ENCODE measurements around the gene SSR2. TPM values are rescaled to one million over a fixed set of nuclear protein-coding genes. Genes with fewer than 3 reads are reported as not detected.

The SSR2 gene
- total RNA-seq, 2 donors from 2014 or later = 240 to 299 TPM

DNA sequence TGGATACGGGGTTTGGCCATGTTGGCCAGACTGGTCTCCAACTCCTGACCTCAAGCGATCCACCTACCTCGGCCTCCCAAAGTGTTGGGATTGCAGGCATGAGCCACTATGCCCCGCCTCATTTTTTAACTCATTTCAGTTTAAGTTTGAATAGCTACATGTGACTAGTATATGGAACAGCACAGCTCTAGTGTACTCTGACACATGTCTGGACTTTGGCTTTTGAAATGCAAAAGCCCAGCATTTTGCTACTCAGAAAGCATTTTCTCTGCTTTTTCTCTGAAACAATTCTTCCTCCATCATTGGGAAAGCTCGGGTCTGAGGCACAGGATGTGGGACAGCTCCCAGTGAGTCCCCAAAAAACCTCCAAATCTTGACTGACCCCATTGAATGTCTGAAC lies 4.0 kb upstream of the SSR2 start:
- Mint-ChIP-seq H3K4me3 (no peak overlapping the region), H3K27me3 (peaks cover 6 to 7% of the 10 kb centered on the region in 2 donors), H3K27ac (no peak overlapping the region), H3K36me3 (peaks cover 6% of the 10 kb centered on the region), H3K9me3 (no peaks in the 10 kb centered on the region), H3K4me1 (ENCODE audit: low read depth in 2 of 2) (peaks cover 12 to 13% of the 10 kb centered on the region in 2 donors)
- ATAC-seq (no peak), DNase-seq (ENCODE audit: low spot score) (no peak)

DNA sequence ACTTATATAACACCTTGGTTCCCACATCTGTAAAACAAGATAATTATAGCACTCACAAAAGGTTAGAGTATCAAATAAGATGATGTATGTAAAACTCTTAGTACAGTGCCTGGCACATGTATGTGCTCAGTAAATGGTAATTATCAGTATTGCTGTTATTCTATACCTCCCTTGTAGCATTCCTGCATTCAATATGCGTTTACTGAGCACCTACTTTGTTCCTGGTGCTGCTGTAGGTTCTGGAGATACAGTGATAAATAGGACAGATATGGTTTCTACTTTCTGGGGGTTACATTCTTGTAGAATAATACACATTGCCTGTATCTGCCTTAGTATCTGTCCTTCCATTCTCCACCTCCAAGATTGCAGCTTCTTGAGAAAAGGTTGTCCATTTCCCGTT lies 1.2 kb upstream of the SSR2 start:
- peaks cover 23% of the 10 kb centered on the region for H3K36me3 Mint-ChIP-seq
- H3K27ac Mint-ChIP-seq = peak overlapping the region in 1 of 2 donors; percentile 16
- no peaks in the 10 kb centered on the region for H3K9me3 Mint-ChIP-seq
- H3K4me1 Mint-ChIP-seq (ENCODE audit: low read depth in 2 of 2) = peaks cover 26 to 29% of the 10 kb centered on the region in 2 donors
- no peak for ATAC-seq
- no peak for DNase-seq (ENCODE audit: low spot score)
- H3K4me3 Mint-ChIP-seq = peak overlapping the region; percentile 29
- peaks cover 6 to 7% of the 10 kb centered on the region in 2 donors for H3K27me3 Mint-ChIP-seq

DNA sequence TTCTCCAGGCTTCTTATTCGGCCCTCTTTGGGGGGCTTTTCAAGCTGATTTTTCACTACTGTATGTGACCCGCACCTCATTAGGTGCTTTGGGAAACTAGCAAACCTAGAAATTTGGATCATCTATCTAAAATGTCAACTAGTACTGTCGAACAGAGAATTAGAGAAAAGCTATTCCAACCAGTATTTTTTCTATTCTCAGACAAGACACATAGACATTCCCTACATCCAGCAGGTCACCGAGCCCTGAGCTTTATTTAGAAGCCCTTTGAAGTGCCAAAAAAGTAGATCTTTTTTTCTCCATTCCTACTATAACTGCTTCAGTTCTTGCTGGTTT lies 310 bp upstream of the SSR2 start:
- no peak for DNase-seq (ENCODE audit: low spot score)
- Mint-ChIP-seq H3K27ac (peak overlapping the region; percentile 76 to 80), H3K9me3 (no peaks in the 10 kb centered on the region), H3K4me3 (peak overlapping the region; percentile 93), H3K27me3 (peaks cover 6 to 7% of the 10 kb centered on the region in 2 donors), H3K36me3 (peaks cover 23% of the 10 kb centered on the region), H3K4me1 (ENCODE audit: low read depth in 2 of 2) (peaks cover 29 to 30% of the 10 kb centered on the region in 2 donors)
- ATAC-seq = no peak

GRCh38 chr1:156019946-156020292 lies 832 bp downstream of the SSR2 start:
- Mint-ChIP-seq H3K27ac (peak overlapping the region; percentile 76 to 80), H3K36me3 (peaks cover 24% of the 10 kb centered on the region), H3K27me3 (peaks cover under 1 to 3% of the 10 kb centered on the region in 2 donors), H3K4me1 (ENCODE audit: low read depth in 2 of 2) (peaks cover 24 to 29% of the 10 kb centered on the region in 2 donors), H3K9me3 (no peaks in the 10 kb centered on the region), H3K4me3 (peak overlapping the region; percentile 93)
- ATAC-seq = no peak
- no peak for DNase-seq (ENCODE audit: low spot score)

- ATAC-seq (no peak), DNase-seq (ENCODE audit: low spot score) (no peak)
- Mint-ChIP-seq H3K4me3 (no peak overlapping the region), H3K9me3 (no peaks in the 10 kb centered on the region), H3K36me3 (peaks cover 48% of the 10 kb centered on the region), H3K27me3 (no peaks in the 10 kb centered on the region), H3K27ac (no peak overlapping the region), H3K4me1 (ENCODE audit: low read depth in 2 of 2) (peaks cover 30 to 35% of the 10 kb centered on the region in 2 donors)
Observed at GRCh38 chr1:156014829-156015228, 5.9 kb downstream of the SSR2 start.

GRCh38 chr1:156012051-156012817 lies 8.5 kb downstream of the SSR2 start:
- DNase-seq (ENCODE audit: low spot score) (no peak), ATAC-seq (no peak)
- Mint-ChIP-seq H3K4me3 (no peak overlapping the region), H3K27me3 (no peaks in the 10 kb centered on the region), H3K27ac (no peak overlapping the region), H3K36me3 (peaks cover 31% of the 10 kb centered on the region), H3K9me3 (no peaks in the 10 kb centered on the region), H3K4me1 (ENCODE audit: low read depth in 2 of 2) (peaks cover 14 to 22% of the 10 kb centered on the region in 2 donors)

- Mint-ChIP-seq H3K9me3 (no peaks in the 10 kb centered on the region), H3K4me1 (ENCODE audit: low read depth in 2 of 2) (peaks cover 25 to 27% of the 10 kb centered on the region in 2 donors), H3K27ac (no peak overlapping the region), H3K27me3 (no peaks in the 10 kb centered on the region), H3K4me3 (no peak overlapping the region), H3K36me3 (peaks cover 26% of the 10 kb centered on the region)
- DNase-seq (ENCODE audit: low spot score) (no peak), ATAC-seq (no peak)
Observed at GRCh38 chr1:156009404-156009803, 11.3 kb downstream of the SSR2 start.

DNA sequence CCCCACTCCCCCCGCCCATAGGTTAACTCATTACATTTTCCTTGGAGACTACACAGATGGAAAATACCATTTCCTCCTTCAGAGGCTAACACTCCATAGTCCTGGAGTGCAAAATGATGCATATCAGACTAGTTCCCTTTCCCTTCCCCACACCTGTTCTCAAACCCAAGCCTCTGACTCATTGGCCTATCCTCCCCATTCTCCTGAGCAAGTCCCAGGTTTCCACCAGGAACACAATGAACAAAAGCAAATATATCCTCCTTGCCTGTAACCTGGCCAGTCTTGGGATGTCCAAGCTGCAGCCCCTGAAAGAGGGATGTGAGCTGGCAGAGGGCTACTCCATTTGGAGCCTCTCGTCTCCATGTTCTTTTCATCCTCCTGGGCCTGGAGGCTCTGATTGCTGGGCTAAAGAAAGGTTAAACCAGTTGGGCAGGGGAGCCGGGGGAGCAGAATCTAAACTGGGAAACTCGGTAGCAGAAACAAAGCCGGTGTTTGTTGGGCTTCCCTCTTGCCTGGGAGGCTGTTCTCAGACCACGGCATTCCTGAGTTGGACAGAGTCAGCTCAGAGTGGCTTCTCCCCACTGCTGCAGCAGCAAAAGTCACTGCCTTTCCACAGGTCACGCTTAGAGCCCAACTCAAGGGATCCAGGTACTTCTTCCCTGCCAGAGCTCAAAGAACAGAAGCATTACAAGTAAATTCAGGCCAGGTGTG lies 13.9 kb downstream of the SSR2 start:
- Mint-ChIP-seq H3K4me1 (ENCODE audit: low read depth in 2 of 2) (peaks cover 18 to 30% of the 10 kb centered on the region in 2 donors), H3K27ac (no peak overlapping the region), H3K36me3 (peaks cover 15% of the 10 kb centered on the region), H3K4me3 (no peak overlapping the region), H3K27me3 (no peaks in the 10 kb centered on the region), H3K9me3 (no peaks in the 10 kb centered on the region)
- ATAC-seq (no peak), DNase-seq (ENCODE audit: low spot score) (no peak)

- peaks cover 11 to 21% of the 10 kb centered on the region in 2 donors for H3K4me1 Mint-ChIP-seq (ENCODE audit: low read depth in 2 of 2)
- peak overlapping the region; percentile 47 for H3K4me3 Mint-ChIP-seq
- H3K9me3 Mint-ChIP-seq = no peaks in the 10 kb centered on the region
- peak overlapping the region; percentile 27 to 55 for H3K27ac Mint-ChIP-seq
- H3K27me3 Mint-ChIP-seq = no peaks in the 10 kb centered on the region
- no peak for DNase-seq (ENCODE audit: low spot score)
- ATAC-seq = peak; percentile 77 to 84
- H3K36me3 Mint-ChIP-seq = no peaks in the 10 kb centered on the region
Observed at GRCh38 chr1:156004843-156005584, 15.7 kb downstream of the SSR2 start.

DNA sequence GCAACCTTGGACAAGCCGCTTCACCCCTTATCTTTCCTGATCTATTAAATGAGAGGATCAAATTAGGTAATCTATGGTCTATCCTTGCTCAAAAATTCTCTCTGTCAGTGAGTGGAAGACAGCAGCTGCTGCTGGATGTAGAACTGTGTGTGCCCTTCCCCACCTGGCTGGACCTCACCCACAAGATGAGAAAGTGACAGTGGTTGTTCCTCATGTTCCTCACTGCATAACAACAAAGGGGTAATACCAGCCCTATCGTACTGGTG lies 16.9 kb downstream of the SSR2 start:
- DNase-seq (ENCODE audit: low spot score) (no peak), ATAC-seq (no peak)
- Mint-ChIP-seq H3K36me3 (no peaks in the 10 kb centered on the region), H3K27ac (no peak overlapping the region), H3K4me1 (ENCODE audit: low read depth in 2 of 2) (peaks cover 11 to 21% of the 10 kb centered on the region in 2 donors), H3K4me3 (no peak overlapping the region), H3K9me3 (no peaks in the 10 kb centered on the region), H3K27me3 (no peaks in the 10 kb centered on the region)

DNA sequence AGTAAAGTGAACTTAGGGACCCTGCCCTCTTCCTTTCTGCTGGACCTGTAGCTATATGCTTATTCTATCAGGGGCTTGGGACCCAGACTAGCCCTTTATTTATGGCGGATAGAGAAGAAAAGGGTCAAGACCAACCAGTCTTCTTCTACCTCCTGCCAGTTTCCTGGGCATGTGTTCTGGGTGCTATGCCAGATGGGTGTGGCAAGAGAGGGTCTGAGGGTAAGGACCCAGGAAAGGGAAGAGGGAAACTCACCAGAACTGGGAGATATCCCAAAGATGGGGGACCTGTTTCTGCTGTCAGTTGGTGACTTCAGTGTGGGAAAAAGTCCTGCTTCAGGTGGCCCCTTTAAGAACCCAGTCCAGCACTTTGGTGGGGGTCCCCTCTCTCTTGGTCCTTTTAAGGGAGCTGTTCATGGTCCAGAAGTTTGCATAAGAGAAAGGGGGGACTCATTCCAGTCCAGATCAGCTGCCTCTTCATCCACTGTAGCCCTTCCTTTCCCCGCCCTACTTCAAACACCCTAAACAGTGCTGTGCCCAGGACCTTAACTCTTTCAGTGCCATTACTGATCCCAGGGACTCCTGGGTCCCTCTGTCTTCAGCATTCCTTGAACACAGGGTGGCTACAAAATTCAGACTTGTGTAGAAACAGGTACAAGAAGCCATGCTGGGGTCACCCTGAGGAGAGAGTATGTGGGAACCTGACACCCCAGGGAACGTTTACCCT lies 18.4 kb downstream of the SSR2 start:
- Mint-ChIP-seq H3K27me3 (no peaks in the 10 kb centered on the region), H3K9me3 (no peaks in the 10 kb centered on the region), H3K27ac (peak overlapping the region in 1 of 2 donors; percentile 20), H3K36me3 (no peaks in the 10 kb centered on the region), H3K4me3 (no peak overlapping the region), H3K4me1 (ENCODE audit: low read depth in 2 of 2) (peaks cover 11 to 21% of the 10 kb centered on the region in 2 donors)
- ATAC-seq (no peak), DNase-seq (ENCODE audit: low spot score) (no peak)

DNA sequence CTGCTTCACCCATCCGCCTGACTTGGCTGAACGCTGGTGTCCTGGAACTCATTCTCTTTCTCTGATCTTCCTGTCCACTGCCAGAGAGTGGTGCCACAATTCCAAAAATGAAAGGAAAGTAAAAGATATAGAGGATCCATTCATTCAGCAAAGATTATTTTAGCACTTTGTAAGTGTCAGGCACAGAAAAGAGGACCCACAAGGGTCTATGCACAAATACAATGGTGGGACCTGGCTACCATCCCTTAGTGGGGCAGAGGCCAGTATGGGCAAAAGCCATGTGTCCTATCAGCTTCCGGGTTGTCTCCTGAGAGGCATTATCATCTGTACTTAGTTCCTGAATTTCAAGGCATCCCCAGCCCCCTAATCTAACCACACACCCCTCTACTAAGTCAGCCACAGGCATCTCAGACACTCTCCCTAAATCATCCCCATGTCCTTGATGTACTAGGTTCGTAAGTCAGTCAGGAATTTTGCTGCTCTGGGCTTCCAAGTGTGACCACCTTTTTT lies 19.0 kb downstream of the SSR2 start:
- H3K36me3 Mint-ChIP-seq = no peaks in the 10 kb centered on the region
- DNase-seq (ENCODE audit: low spot score) (no peak), ATAC-seq (no peak)
- H3K4me1 Mint-ChIP-seq (ENCODE audit: low read depth in 2 of 2) = peaks cover 11 to 19% of the 10 kb centered on the region in 2 donors
- H3K27me3 Mint-ChIP-seq = no peaks in the 10 kb centered on the region
- no peaks in the 10 kb centered on the region for H3K9me3 Mint-ChIP-seq
- H3K4me3 Mint-ChIP-seq = no peak overlapping the region
- H3K27ac Mint-ChIP-seq = peak overlapping the region in 1 of 2 donors; percentile 20

DNA sequence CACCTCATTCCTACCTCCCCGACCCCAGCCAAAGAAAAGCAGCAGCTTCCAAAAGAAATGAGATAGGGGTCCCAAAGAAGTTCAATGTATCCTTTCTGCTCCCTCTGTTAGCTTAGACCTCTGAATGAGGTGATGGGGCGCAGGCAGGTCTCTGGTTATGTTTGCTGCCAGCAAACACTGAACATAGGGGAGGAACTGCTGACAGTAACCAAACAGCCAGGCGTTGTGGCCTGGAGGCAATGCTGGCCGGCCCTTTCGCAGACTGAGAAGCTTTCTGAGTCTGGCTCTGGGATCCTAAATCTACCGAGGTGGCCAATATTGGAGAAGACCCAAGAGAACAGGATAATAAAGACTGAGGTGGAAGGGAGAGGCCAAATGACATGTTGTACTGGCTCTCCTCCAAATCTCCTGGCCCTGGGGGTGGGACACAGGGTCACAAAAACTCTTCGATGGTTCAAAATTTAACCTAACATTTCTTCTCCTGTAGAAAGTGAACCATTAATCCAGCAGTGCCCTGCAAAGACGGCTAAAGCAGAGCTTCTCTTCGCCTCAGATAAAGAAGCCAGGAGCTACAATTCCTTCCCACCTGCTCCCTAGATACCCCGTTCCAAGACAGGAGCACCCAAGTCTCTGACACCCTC lies 19.6 kb downstream of the SSR2 start:
- Mint-ChIP-seq H3K4me3 (no peak overlapping the region), H3K27ac (peak overlapping the region in 1 of 2 donors; percentile 20), H3K9me3 (no peaks in the 10 kb centered on the region), H3K27me3 (no peaks in the 10 kb centered on the region), H3K4me1 (ENCODE audit: low read depth in 2 of 2) (peaks cover 11 to 18% of the 10 kb centered on the region in 2 donors), H3K36me3 (no peaks in the 10 kb centered on the region)
- no peak for DNase-seq (ENCODE audit: low spot score)
- ATAC-seq = no peak
